ENCODE results near the gene MEIOC. TPM values are rescaled to one million over a fixed set of nuclear protein-coding genes. Genes with fewer than 3 reads are reported as not detected.
"Not testable (repeated sequence)": the region's sequence is repeated elsewhere in the genome, so short reads cannot be mapped to it uniquely, and the experiment has no call there.

The MEIOC gene
- total RNA-seq, 2 experiments from 2014 or later, result 0.16 to 0.25 TPM

DNA sequence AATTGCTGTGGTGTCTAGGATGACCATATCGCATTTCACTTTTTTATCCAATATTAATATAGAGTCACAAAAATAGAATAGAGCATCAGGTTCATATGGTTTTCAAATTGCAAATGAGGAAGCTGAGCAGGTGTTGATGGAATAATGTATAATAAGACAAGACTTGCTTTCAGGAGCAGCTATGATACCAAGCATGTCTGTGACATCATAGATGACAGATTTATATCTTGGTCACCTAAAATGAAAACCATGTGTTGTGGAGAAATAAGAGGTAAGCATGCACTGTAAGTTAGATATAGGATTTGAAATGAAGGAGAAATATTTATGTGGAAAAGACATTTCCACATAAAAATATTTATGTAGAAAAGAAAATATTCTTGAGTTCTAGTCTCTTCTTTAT, 8.6 kb downstream of the MEIOC start:
- H3K27ac Mint-ChIP-seq, result no peak overlapping the region
- intact Hi-C loops (cut with micrococcal nuclease), result no loop called here
- no peaks in the 10 kb centered on the region for H3K9me3 Mint-ChIP-seq
- H3K4me1 Mint-ChIP-seq (ENCODE audit: low read depth), result no peaks in the 10 kb centered on the region
- DNase-seq (no peak), ATAC-seq (no peak)
- H3K4me3 Mint-ChIP-seq, result no peak overlapping the region
- CTCF ChIA-PET, result interaction anchor here (1.4 kb wide), 1 partner anchor 28 kb away, joined by 3 read pairs; no protein-coding TSS in a partner anchor
- H3K27me3 Mint-ChIP-seq, result peaks cover 6% of the 10 kb centered on the region
- no peaks in the 10 kb centered on the region for H3K36me3 Mint-ChIP-seq (ENCODE audit: low read depth)
- POLR2A ChIA-PET, result interaction anchor here (1.6 kb wide), 1 partner anchor 16 kb away, joined by 3 read pairs; no protein-coding TSS in a partner anchor
- TF ChIP-seq, protein P1, sequence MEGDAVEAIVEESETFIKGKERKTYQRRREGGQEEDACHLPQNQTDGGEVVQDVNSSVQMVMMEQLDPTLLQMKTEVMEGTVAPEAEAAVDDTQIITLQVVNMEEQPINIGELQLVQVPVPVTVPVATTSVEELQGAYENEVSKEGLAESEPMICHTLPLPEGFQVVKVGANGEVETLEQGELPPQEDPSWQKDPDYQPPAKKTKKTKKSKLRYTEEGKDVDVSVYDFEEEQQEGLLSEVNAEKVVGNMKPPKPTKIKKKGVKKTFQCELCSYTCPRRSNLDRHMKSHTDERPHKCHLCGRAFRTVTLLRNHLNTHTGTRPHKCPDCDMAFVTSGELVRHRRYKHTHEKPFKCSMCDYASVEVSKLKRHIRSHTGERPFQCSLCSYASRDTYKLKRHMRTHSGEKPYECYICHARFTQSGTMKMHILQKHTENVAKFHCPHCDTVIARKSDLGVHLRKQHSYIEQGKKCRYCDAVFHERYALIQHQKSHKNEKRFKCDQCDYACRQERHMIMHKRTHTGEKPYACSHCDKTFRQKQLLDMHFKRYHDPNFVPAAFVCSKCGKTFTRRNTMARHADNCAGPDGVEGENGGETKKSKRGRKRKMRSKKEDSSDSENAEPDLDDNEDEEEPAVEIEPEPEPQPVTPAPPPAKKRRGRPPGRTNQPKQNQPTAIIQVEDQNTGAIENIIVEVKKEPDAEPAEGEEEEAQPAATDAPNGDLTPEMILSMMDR (IDR thresholded peaks at IDR 0.05), result no peak

DNA sequence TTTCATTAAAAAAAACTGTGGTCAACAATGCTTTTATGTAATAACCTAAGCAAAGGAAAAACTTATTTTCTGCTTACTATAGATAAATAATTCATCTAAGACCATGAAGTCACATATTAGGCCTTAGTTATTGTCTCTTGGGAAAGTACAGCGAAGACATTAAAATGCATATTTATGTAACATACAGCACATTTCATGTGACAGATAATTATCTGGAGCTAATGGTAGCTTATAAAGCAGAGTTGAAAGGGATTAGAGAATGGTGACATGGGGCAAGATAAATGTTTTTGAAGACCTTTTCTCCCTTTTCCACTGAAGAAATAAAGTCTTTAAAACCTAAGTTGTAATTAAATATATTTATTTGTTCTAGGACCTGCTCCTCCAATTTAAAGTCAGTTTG, 9.7 kb downstream of the MEIOC start:
- Mint-ChIP-seq H3K27me3 (peaks cover 6% of the 10 kb centered on the region), H3K4me3 (no peak overlapping the region), H3K27ac (no peak overlapping the region), H3K9me3 (no peaks in the 10 kb centered on the region), H3K36me3 (ENCODE audit: low read depth) (no peaks in the 10 kb centered on the region), H3K4me1 (ENCODE audit: low read depth) (no peaks in the 10 kb centered on the region)
- ChIA-PET POLR2A (interaction anchor here (1.6 kb wide), 1 partner anchor 17 kb away, joined by 3 read pairs; no protein-coding TSS in a partner anchor), CTCF (interaction anchor here (1.0 to 1.6 kb wide), 2 partner anchors 11 to 132 kb away, joined by 4 to 5 read pairs; no protein-coding TSS in a partner anchor)
- ATAC-seq (no peak), DNase-seq (no peak)
- intact Hi-C loops (cut with micrococcal nuclease), result no loop called here
- TF ChIP-seq, protein P1 (IDR thresholded peaks at IDR 0.05), result no peak

DNA sequence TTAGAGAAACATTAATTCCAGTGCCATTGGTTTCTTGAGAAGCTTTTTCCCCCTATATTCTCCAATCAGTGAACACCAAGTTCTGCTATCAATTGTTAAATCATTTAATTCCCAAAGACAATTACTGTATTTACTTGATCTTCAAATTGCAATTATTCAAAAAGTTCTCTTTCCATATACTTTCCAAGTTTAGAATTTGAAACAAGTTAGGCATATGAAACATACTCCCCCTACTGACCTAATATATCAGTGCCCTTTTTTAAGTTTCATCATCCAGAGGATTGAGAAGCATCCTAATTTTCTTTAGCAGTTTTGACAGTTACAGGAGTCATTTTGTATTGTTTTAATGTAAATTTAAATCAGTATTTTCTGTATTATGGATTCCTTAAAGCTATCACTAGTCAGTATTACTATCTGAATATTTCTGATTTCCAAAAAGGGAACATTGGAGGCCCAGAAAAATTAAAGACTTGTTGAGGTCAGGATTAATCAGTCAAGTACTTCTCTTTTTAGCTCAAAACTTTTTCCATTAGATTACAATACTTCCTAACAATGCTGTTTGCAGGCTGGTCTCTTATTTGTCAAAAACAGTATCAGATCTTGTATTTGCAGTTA, 16.3 kb downstream of the MEIOC start:
- H3K4me1 Mint-ChIP-seq (ENCODE audit: low read depth), result no peaks in the 10 kb centered on the region
- CTCF ChIA-PET, result interaction anchor here (1.2 to 4.2 kb wide), 10 partner anchors 9 to 347 kb away, joined by 3 to 30 read pairs (median 6); partner anchors contain the start of genes CCDC43 and MEIOC
- ATAC-seq, result no peak
- TF ChIP-seq, protein P1 (IDR thresholded peaks at IDR 0.05), result peak; percentile 63
- intact Hi-C loops (cut with micrococcal nuclease), result loop anchor here (10.0 kb wide), 1 partner anchor 138 kb away; no protein-coding TSS in a partner anchor
- H3K36me3 Mint-ChIP-seq (ENCODE audit: low read depth), result no peaks in the 10 kb centered on the region
- H3K27me3 Mint-ChIP-seq, result no peaks in the 10 kb centered on the region
- no peak overlapping the region for H3K27ac Mint-ChIP-seq
- POLR2A ChIA-PET, result interaction anchor here (0.5 to 1.2 kb wide), 2 partner anchors 17 to 166 kb away, joined by 3 to 4 read pairs; no protein-coding TSS in a partner anchor
- DNase-seq, result no peak
- H3K4me3 Mint-ChIP-seq, result no peak overlapping the region
- no peaks in the 10 kb centered on the region for H3K9me3 Mint-ChIP-seq

DNA sequence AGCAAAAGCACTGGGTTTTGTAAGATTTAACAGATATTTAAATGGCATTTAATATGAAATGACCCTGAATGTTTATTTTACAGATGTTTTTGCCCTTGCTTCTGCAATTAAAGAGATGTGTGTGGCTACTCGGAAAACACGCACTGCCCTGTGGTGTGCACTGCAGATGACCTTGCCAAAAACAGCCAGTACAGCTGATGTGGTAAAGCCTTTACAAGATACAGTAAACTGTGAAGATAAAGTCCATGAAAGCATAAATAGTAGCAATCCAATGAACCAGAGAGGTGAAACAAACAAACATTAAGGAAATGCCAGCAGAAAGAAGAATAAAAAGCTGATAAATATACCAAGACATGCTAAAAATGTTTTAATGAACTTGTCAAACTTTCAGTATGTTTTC, 17.6 kb downstream of the MEIOC start:
- DNase-seq (no peak), ATAC-seq (no peak)
- intact Hi-C loops (cut with micrococcal nuclease), result loop anchor here (10.0 kb wide), 1 partner anchor 139 kb away; no protein-coding TSS in a partner anchor
- no peaks in the 10 kb centered on the region for H3K27me3 Mint-ChIP-seq
- TF ChIP-seq, protein P1 (IDR thresholded peaks at IDR 0.05), result no peak
- no peaks in the 10 kb centered on the region for H3K4me1 Mint-ChIP-seq (ENCODE audit: low read depth)
- H3K27ac Mint-ChIP-seq, result no peak overlapping the region
- H3K36me3 Mint-ChIP-seq (ENCODE audit: low read depth), result peaks cover 10% of the 10 kb centered on the region
- H3K9me3 Mint-ChIP-seq, result no peaks in the 10 kb centered on the region
- H3K4me3 Mint-ChIP-seq, result no peak overlapping the region
- POLR2A ChIA-PET, result interaction anchor here (0.5 kb wide), 1 partner anchor 334 kb away, joined by 3 read pairs; no protein-coding TSS in a partner anchor
- CTCF ChIA-PET, result interaction anchor here (1.5 kb wide), 1 partner anchor 140 kb away, joined by 4 read pairs; no protein-coding TSS in a partner anchor

DNA sequence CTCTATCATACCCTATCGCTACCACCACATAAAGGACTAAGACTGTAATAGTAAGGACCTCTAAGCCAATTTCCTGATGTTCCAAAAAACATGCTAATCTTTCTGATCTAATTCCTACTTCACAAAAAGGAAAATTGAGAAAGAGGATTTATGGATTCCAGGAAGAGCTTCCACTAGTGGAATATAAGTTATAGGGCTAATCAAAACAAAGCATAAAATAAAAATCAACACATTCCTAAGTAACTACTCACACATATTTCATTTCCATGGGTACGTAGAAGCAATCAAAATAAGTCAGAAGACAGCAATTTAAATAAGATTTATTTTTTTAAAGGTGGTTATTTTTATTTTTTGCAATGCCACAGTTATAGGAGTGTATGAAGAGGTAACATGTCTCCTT, 20.9 kb downstream of the MEIOC start:
- TF ChIP-seq, protein P1 (IDR thresholded peaks at IDR 0.05), result no peak
- no peak for DNase-seq
- POLR2A ChIA-PET, result interaction anchor here (1.0 kb wide), 1 partner anchor 30 kb away, joined by 4 read pairs; no protein-coding TSS in a partner anchor
- no peaks in the 10 kb centered on the region for H3K9me3 Mint-ChIP-seq
- intact Hi-C loops (cut with micrococcal nuclease), result loop anchor here (10.0 kb wide), 1 partner anchor 142 kb away; no protein-coding TSS in a partner anchor
- H3K27ac Mint-ChIP-seq, result no peak overlapping the region
- no peaks in the 10 kb centered on the region for H3K4me1 Mint-ChIP-seq (ENCODE audit: low read depth)
- H3K36me3 Mint-ChIP-seq (ENCODE audit: low read depth), result peaks cover 21% of the 10 kb centered on the region
- no peak for ATAC-seq
- CTCF ChIA-PET, result interaction anchor here (1.1 to 1.4 kb wide), 2 partner anchors 14 to 143 kb away, joined by 3 read pairs; no protein-coding TSS in a partner anchor
- no peaks in the 10 kb centered on the region for H3K27me3 Mint-ChIP-seq
- H3K4me3 Mint-ChIP-seq, result no peak overlapping the region

DNA sequence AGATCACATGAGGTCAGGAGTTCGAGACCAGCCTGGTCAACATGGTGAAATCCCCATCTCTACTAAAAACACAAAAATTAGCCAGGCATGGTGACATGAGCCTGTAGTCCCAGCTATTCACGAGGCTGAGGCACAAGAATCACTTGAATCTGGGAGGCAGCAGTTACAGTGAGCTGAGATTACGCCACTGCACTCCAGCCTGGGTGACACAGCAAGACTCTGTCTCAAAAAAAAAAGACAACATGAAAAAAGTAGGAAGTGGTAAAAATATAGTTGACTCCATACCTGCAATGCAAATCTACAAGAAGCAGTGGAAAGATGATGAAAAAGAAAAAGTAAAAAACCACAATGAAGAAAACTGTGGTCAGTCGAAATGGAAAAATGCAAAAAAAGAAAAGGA, 27.0 kb downstream of the MEIOC start:
- POLR2A ChIA-PET, result interaction anchor here (1.2 kb wide), 1 partner anchor 13 kb away, joined by 3 read pairs; no protein-coding TSS in a partner anchor

More for the DNA sequence above, 27.0 kb downstream of the MEIOC start:
- ATAC-seq; H3K27me3 Mint-ChIP-seq; DNase-seq; intact Hi-C loops (cut with micrococcal nuclease); H3K4me3 Mint-ChIP-seq; H3K9me3 Mint-ChIP-seq: not testable (repeated sequence)
- peak overlapping the region; percentile 79 for H3K27ac Mint-ChIP-seq
- H3K36me3 Mint-ChIP-seq (ENCODE audit: low read depth), result peaks cover 33% of the 10 kb centered on the region
- CTCF ChIA-PET, result interaction anchor here (1.1 to 2.1 kb wide), 4 partner anchors 8 to 39 kb away, joined by 3 to 8 read pairs (median 6); partner anchors contain the start of gene DBF4B
- H3K4me1 Mint-ChIP-seq (ENCODE audit: low read depth), result peaks cover 15% of the 10 kb centered on the region

Data from activated CD8-positive, alpha-beta T cell treated with anti-CD3 and anti-CD28 coated beads for 36 hours (primary cell).